ENCODE data around the gene NPEPPS. TPM values are rescaled to one million over a fixed set of nuclear protein-coding genes. Genes with fewer than 3 reads are reported as not detected.

NPEPPS gene
- total RNA-seq, 2 experiments from 2014 or later = 103 to 105 TPM

DNA sequence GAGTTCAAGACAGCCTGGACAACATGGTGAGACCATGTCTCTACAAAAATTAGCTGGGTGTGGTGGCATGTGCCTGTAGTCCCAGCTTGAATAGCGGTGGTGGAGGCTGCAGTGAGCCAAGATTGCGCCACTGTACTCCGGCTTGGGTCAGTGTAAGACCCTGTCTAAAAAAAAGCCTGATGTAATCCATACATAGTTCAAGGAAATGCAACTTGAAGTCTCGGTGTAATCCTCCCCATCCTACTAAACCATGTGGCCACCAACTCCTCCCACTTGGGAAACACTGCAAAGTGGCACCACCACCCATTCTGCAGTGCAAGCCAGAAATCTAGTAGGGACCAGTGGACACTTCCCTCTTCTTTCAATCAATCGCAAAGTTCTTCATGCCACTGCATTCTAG, 113.4 kb downstream of the NPEPPS start:
- no peak overlapping the region for H3K27ac Mint-ChIP-seq
- no peaks in the 10 kb centered on the region for H3K9me3 Mint-ChIP-seq
- H3K36me3 Mint-ChIP-seq (ENCODE audit: low read depth) = peaks cover 10% of the 10 kb centered on the region
- H3K4me3 Mint-ChIP-seq = no peak overlapping the region
- H3K4me1 Mint-ChIP-seq = peaks cover 18% of the 10 kb centered on the region
- DNase-seq = no peak
- ChIA-PET POLR2A (interaction anchor here (0.9 to 1.4 kb wide), 2 partner anchors 26 to 91 kb away, joined by 3 read pairs; no protein-coding TSS in a partner anchor), CTCF (interaction anchor here (0.7 to 1.0 kb wide), 2 partner anchors 16 to 458 kb away, joined by 3 read pairs; no protein-coding TSS in a partner anchor)
- no peaks in the 10 kb centered on the region for H3K27me3 Mint-ChIP-seq

GRCh38 chr17:47649153-47649971, 118.5 kb downstream of the NPEPPS start, which contains the start of gene KPNB1:
TSS of gene KPNB1 (plus strand) at chr17:47649919. CDS start at chr17:47650245, 326 bp downstream.
- peak; percentile 99 for DNase-seq
- Mint-ChIP-seq H3K4me3 (peak within 1 kb of the TSS; percentile 91), H3K9me3 (no peaks in the 10 kb centered on the region), H3K27ac (peak within 1 kb of the TSS; percentile 96), H3K4me1 (peaks cover 50% of the 10 kb centered on the region), H3K36me3 (ENCODE audit: low read depth) (peaks cover 50% of the 10 kb centered on the region), H3K27me3 (no peaks in the 10 kb centered on the region)
- POLR2A ChIA-PET = interaction anchor here (0.6 to 8.9 kb wide), 41 partner anchors 10 to 895 kb away, joined by 3 to 86 read pairs (median 6); partner anchors contain the start of genes CDC27, EFCAB13, LRRC46 and MRPL10
- CTCF ChIA-PET = interaction anchor here (0.8 to 7.3 kb wide), 13 partner anchors 8 to 297 kb away, joined by 3 to 59 read pairs (median 6); partner anchors contain the start of gene TBX21

DNA sequence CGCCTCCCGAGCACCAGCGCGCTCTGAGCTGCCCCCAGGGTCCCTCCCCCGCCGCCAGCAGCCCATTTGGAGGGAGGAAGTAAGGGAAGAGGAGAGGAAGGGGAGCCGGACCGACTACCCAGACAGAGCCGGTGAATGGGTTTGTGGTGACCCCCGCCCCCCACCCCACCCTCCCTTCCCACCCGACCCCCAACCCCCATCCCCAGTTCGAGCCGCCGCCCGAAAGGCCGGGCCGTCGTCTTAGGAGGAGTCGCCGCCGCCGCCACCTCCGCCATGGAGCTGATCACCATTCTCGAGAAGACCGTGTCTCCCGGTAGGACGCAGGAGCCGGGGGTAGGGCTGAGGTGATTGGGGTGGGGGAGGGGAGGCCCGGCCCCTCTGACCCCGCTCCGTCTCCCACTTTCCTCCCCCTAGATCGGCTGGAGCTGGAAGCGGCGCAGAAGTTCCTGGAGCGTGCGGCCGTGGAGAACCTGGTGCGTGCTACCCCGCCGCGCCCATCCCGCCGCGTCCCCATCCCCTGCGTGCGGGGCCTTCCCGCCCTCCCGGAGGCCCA, 119.1 kb downstream of the NPEPPS start:
- DNase-seq = no peak
- Mint-ChIP-seq H3K4me1 (peaks cover 54% of the 10 kb centered on the region), H3K27ac (peak overlapping the region; percentile 96), H3K4me3 (peak overlapping the region; percentile 91), H3K36me3 (ENCODE audit: low read depth) (peaks cover 54% of the 10 kb centered on the region), H3K27me3 (no peaks in the 10 kb centered on the region), H3K9me3 (no peaks in the 10 kb centered on the region)
- ChIA-PET POLR2A (interaction anchor here (0.6 to 8.9 kb wide), 33 partner anchors 9 to 461 kb away, joined by 3 to 86 read pairs (median 6); partner anchors contain the start of genes CDC27, EFCAB13, LRRC46 and MRPL10), CTCF (interaction anchor here (0.8 to 7.3 kb wide), 10 partner anchors 9 to 297 kb away, joined by 3 to 59 read pairs (median 6); partner anchors contain the start of gene TBX21)

- ChIA-PET CTCF (interaction anchor here (0.8 to 7.3 kb wide), 9 partner anchors 9 to 159 kb away, joined by 3 to 59 read pairs (median 4); partner anchors contain the start of gene TBX21), POLR2A (interaction anchor here (0.9 to 8.9 kb wide), 23 partner anchors 8 to 462 kb away, joined by 3 to 86 read pairs (median 8); partner anchors contain the start of genes CDC27, LRRC46, MRPL10 and SP2)
- Mint-ChIP-seq H3K27ac (peak overlapping the region; percentile 76), H3K4me3 (peak overlapping the region; percentile 91), H3K9me3 (no peaks in the 10 kb centered on the region), H3K4me1 (peaks cover 62% of the 10 kb centered on the region), H3K27me3 (no peaks in the 10 kb centered on the region), H3K36me3 (ENCODE audit: low read depth) (peaks cover 62% of the 10 kb centered on the region)
- DNase-seq = peak; percentile 95
Measured at GRCh38 chr17:47650525-47651522, 119.9 kb downstream of the NPEPPS start.

DNA sequence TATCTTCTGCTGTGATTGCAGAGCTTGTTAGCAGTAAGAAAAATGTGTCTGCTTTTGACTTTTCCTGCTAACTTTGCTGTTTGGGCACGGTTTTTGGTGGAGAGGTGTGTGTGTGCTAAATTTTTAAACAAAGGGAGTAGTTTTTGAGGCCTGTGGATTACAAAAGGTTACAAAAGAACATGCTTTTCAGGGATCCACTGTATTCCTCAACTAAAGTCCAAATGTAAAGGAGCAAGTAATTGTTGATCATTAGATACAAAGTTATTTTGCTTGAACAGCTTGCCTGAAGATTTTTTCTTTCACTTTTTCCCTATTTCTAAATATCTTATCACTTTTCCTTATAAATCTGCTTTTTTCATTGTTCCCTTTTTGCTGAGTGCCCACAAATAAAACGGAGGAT, 120.8 kb downstream of the NPEPPS start:
- H3K36me3 Mint-ChIP-seq (ENCODE audit: low read depth) = peaks cover 67% of the 10 kb centered on the region
- DNase-seq = no peak
- no peaks in the 10 kb centered on the region for H3K9me3 Mint-ChIP-seq
- no peaks in the 10 kb centered on the region for H3K27me3 Mint-ChIP-seq
- POLR2A ChIA-PET = interaction anchor here (2.3 to 8.9 kb wide), 7 partner anchors 7 to 179 kb away, joined by 8 to 86 read pairs (median 38); partner anchors contain the start of genes LRRC46, MRPL10, TBKBP1 and TBX21
- H3K27ac Mint-ChIP-seq = peak overlapping the region; percentile 49
- CTCF ChIA-PET = interaction anchor here (0.8 to 7.3 kb wide), 4 partner anchors 8 to 81 kb away, joined by 3 to 59 read pairs (median 4); partner anchors contain the start of gene TBX21
- peaks cover 69% of the 10 kb centered on the region for H3K4me1 Mint-ChIP-seq
- peak overlapping the region; percentile 91 for H3K4me3 Mint-ChIP-seq

DNA sequence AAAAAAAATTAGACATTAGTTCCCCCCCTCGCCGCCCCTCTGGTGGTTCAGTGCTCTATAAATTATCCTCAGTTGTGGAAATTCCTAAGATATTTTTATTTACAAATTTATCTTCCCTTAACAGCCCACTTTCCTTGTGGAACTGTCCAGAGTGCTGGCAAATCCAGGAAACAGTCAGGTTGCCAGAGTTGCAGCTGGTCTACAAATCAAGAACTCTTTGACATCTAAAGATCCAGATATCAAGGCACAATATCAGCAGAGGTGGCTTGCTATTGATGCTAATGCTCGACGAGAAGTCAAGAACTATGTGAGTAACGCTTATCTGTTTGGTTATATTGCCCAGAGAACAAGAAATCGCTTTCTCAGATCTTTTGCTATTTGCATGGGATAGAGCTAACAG, 121.7 kb downstream of the NPEPPS start:
- Mint-ChIP-seq H3K27me3 (no peaks in the 10 kb centered on the region), H3K27ac (no peak overlapping the region), H3K4me3 (peak overlapping the region; percentile 48), H3K36me3 (ENCODE audit: low read depth) (peaks cover 75% of the 10 kb centered on the region), H3K9me3 (no peaks in the 10 kb centered on the region), H3K4me1 (peaks cover 73% of the 10 kb centered on the region)
- ChIA-PET POLR2A (interaction anchor here (4.4 to 8.9 kb wide), 2 partner anchors 12 to 41 kb away, joined by 19 to 86 read pairs; partner anchors contain the start of gene TBKBP1), CTCF (interaction anchor here (0.7 to 7.3 kb wide), 2 partner anchors 12 to 28 kb away, joined by 6 to 59 read pairs; no protein-coding TSS in a partner anchor)
- no peak for DNase-seq

- Mint-ChIP-seq H3K27me3 (no peaks in the 10 kb centered on the region), H3K9me3 (no peaks in the 10 kb centered on the region), H3K27ac (peak overlapping the region; percentile 9), H3K4me3 (peak overlapping the region; percentile 33), H3K4me1 (peaks cover 72% of the 10 kb centered on the region), H3K36me3 (ENCODE audit: low read depth) (peaks cover 82% of the 10 kb centered on the region)
- CTCF ChIA-PET = interaction anchor here (7.3 kb wide), 1 partner anchor 11 kb away, joined by 59 read pairs; no protein-coding TSS in a partner anchor
- no peak for DNase-seq
- POLR2A ChIA-PET = interaction anchor here (0.7 to 8.9 kb wide), 3 partner anchors 11 to 23 kb away, joined by 3 to 86 read pairs (median 3); no protein-coding TSS in a partner anchor
Measured at GRCh38 chr17:47653442-47653841, 122.5 kb downstream of the NPEPPS start.

GRCh38 chr17:47654991-47655390, 124.1 kb downstream of the NPEPPS start:
- ChIA-PET CTCF (interaction anchor here (7.3 kb wide), 1 partner anchor 9 kb away, joined by 59 read pairs; no protein-coding TSS in a partner anchor), POLR2A (interaction anchor here (1.0 to 8.9 kb wide), 4 partner anchors 9 to 44 kb away, joined by 3 to 86 read pairs (median 4); no protein-coding TSS in a partner anchor)
- Mint-ChIP-seq H3K4me1 (peaks cover 77% of the 10 kb centered on the region), H3K9me3 (no peaks in the 10 kb centered on the region), H3K27me3 (no peaks in the 10 kb centered on the region), H3K36me3 (ENCODE audit: low read depth) (peaks cover 82% of the 10 kb centered on the region), H3K27ac (peak overlapping the region; percentile 45), H3K4me3 (peak overlapping the region; percentile 36)
- no peak for DNase-seq

DNA sequence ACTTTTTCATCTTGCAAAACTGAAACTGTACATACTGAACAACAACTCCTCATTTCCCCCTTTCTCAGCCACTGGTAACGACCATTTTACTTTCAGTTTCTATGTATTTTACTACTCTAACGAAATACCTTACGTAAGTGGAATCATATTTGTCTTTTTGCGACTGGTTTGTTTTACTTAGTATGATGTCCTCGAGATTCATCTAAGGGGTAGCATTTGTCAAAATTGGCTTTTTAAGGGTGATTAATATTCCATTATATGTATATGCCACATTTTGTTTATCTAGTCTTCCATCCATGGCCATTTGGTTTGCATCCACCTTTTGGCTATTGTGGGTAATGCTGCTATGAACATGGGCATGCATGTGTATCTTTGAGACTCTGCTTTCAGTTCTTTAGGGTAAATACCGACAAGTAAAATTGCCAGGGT, 129.2 kb downstream of the NPEPPS start:
- Mint-ChIP-seq H3K27me3 (no peaks in the 10 kb centered on the region), H3K27ac (peak overlapping the region; percentile 85), H3K4me1 (peaks cover 66% of the 10 kb centered on the region), H3K4me3 (peak overlapping the region; percentile 69), H3K9me3 (no peaks in the 10 kb centered on the region), H3K36me3 (ENCODE audit: low read depth) (peaks cover 81% of the 10 kb centered on the region)
- ChIA-PET CTCF (interaction anchor here (0.5 to 1.0 kb wide), 3 partner anchors 9 to 28 kb away, joined by 3 to 4 read pairs (median 3); no protein-coding TSS in a partner anchor), POLR2A (interaction anchor here (1.7 to 3.6 kb wide), 2 partner anchors 9 to 10 kb away, joined by 7 to 41 read pairs; partner anchors contain the start of gene KPNB1)
- DNase-seq = no peak

DNA sequence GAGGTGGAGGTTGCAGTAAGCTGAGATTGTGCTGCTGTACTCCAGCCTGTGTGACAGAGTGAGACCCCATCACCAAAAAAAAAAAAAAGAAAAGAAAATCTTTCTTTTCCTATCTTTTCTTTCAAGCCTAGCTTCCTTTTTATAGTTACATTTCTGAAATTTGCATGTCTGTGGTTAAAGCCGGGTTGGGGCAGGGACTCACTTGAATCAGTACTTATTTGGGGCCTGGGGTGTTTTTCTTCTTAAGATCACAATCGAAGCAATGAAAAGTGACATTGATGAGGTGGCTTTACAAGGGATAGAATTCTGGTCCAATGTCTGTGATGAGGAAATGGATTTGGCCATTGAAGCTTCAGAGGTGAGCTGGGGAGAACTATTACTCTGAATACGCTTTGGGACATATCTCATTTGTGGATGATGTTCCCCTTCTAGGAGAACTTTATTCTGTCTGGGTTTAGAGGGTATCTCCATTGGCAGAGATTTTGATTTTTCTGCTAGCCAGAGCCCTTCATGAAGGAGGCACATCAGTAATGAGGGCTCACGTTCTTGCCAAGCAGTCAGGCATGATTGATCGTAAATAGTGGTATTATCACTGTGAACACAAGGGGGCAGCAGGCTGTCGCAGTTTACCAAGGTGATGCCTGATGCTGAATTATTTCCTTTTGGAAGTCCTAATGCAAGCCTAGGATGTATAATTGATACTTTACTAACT, 133.2 kb downstream of the NPEPPS start:
- DNase-seq = peak; percentile 67
- Mint-ChIP-seq H3K4me1 (peaks cover 50% of the 10 kb centered on the region), H3K27ac (peak overlapping the region; percentile 71), H3K36me3 (ENCODE audit: low read depth) (peaks cover 77% of the 10 kb centered on the region), H3K9me3 (no peaks in the 10 kb centered on the region), H3K27me3 (no peaks in the 10 kb centered on the region), H3K4me3 (no peak overlapping the region)
- ChIA-PET POLR2A (interaction anchor here (0.7 to 6.6 kb wide), 14 partner anchors 10 to 232 kb away, joined by 3 to 86 read pairs (median 4); partner anchors contain the start of genes KPNB1 and SP2), CTCF (interaction anchor here (0.8 to 4.4 kb wide), 16 partner anchors 10 to 134 kb away, joined by 3 to 59 read pairs (median 6); partner anchors contain the start of genes KPNB1 and TBX21)

Data from activated CD4-positive, alpha-beta memory T cell treated with anti-CD3 and anti-CD28 coated beads, Interleukin-2, amount 10 ng/mL, durations not matched to agents 7 days and 5 days (primary cell).